22Rv1 (cell line): ENCODE results near the gene CDKN2D.
"Not testable (repeated sequence)": the region's sequence is repeated elsewhere in the genome, so short reads cannot be mapped to it uniquely, and the experiment has no call there.

Experiments
- H3K27ac ChIP-seq: fragments of 450-650 bp; 2 replicates; pipeline ENCODE4 v1.5.1; 2017
- CTCF ChIP-seq: fragments of 450-650 bp; IDR thresholded peaks from 2 replicates; pipeline ENCODE4 v1.5.1; 2017; ENCODE audit warnings: mild to moderate bottlenecking
- ZFX ChIP-seq: fragments of 450-650 bp; IDR thresholded peaks from 2 replicates; pipeline ENCODE4 v1.6.1; 2017; ENCODE audit warnings: antibody characterized with exemption, borderline replicate concordance

CDKN2D gene

GRCh38 chr19:10549733-10550132, 19.0 kb downstream of the CDKN2D start:
- H3K27ac ChIP-seq, result no peak overlapping the region

DNA sequence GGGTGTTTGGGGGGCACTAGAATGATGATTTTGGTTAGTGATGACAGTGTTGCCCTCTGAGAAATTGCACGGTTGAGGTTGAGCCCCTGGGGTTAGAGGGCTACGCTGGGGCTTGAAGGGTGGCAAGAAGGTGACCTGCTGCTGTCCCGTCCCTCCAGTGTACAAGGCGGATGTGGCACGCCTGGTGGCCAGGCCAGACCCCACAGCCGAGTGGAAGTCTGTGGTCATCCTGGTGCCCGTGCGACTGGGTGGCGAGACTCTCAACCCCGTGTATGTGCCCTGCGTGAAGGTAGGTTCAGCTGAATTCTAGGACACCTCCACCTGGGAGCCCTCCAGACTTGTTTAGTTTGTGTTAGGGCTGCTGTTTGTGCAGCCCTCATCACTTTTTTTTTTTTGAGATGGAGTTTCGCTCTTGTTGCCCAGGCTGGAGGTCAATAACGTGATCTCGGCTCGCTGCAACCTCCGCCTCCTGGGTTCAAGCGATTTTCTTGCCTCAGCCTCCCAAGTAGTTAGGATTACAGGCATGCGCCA, 20.0 kb downstream of the CDKN2D start:
- TF ChIP-seq ZFX, result no peak
- no peak for TF ChIP-seq CTCF

More at GRCh38 chr19:10549733-10550132, 19.0 kb downstream of the CDKN2D start:
- no peak for TF ChIP-seq ZFX
- TF ChIP-seq CTCF, result no peak

DNA sequence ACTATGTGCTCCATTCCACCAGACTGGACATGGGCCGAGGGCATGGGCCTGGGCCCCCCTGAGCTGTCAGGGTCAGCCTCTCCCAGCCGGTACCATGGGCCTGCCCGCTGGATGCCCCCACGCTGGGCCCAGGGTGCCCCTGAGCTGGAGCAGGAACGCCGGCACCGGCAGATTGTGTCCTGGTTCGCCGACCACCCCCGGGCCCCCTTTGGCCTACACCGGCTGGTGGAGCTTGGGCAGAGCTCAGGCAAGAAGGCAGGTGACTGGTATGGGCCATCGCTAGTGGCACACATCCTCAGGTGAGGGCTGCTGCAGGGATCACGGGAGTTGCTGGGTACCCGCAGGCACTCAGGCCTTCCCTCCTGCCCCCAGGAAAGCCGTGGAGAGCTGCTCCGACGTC, 22.0 kb downstream of the CDKN2D start:
- TF ChIP-seq CTCF (no peak), ZFX (no peak)
- no peak overlapping the region for H3K27ac ChIP-seq

More for the DNA sequence above, 20.0 kb downstream of the CDKN2D start:
- H3K27ac ChIP-seq, result no peak overlapping the region

DNA sequence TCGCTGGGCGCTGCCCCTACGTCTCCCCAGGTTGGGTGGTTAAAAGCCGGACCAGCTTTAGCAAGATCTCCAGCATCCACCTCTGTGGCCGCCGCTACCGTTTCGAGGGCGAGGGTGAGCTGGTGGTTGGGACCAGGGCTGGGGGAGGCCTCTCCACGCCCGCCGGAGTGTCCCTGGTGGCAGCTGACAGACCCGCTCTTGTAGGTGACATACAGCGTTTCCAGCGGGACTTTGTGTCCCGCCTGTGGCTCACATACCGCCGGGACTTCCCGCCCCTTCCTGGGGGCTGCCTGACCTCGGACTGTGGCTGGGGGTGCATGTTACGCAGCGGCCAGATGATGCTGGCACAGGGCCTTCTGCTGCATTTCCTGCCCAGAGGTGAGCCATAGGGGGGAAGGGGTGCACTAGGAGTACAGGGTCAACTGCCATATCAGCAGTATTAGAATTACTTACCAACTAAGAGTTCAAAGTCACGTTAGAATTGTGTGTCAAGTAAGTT, 24.0 kb downstream of the CDKN2D start:
- H3K27ac ChIP-seq, result peak overlapping the region; percentile 82
- TF ChIP-seq CTCF, result no peak
- no peak for TF ChIP-seq ZFX

DNA sequence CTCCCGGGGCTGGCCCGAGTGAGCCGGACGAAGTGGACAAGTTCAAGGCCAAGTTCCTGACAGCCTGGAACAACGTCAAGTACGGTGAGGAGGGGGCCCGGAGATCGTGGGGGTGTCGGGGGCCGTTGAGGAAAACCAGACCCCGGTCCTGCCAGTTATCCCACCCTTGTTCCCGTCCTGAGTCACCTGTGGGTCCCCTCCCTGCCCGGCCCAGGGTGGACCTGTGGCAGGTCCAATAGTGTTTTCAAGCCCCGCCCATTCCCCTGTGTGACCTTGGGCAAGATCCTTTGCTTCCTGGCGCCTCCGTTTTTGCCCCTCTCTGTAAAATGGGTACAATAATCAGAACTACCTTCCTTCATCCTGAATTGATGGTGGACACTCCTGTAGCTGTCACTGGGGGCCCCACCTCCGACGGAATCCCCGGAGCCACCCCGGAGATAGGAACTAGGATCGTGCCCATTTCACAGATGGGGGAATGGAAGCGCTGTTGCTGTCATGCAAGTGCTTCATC, 24.5 kb downstream of the CDKN2D start:
- no peak for TF ChIP-seq ZFX
- H3K27ac ChIP-seq, result peak overlapping the region; percentile 82

DNA sequence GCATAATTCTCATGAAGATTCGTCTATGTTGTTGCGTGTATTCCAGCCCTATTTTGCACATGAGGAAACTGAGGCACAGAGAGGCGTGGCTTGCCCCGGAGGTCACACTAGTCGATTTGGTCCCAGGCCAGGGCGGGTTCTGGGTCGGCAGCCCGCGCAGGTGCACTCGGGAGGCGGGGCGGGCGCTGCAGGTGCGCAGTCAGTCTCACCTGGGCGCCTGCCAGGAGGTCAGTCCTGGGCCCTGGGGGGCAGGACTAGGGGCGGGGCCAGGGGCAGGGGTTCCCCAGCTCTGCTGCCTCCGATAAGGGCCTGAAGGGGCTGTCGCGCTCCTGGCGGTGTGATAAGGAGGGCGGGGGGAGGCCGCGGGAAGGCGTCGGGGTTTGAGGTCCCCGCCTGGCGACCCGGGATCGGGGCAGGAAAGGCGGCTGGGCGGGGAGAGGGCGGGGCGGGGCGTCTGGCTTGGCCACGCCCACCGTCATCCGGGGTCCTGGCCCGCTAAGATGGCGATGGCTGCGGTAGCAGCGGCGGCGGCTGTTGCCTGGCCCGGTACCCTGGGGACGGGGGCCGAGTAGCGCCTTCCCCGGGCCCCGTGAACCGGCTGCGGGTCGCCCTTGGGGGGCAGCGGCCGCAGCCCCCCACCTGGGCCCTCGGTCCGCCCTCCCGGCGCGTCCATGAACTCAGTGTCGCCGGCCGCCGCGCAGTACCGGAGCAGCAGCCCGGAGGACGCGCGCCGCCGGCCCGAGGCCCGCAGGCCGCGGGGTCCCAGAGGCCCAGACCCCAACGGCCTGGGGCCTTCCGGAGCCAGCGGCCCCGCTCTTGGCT, 25.1 kb downstream of the CDKN2D start, which contains the start of gene ATG4D:
Gene ATG4D, plus strand, starts transcription at position 485 of the 822 bp plus-strand sequence. Its CDS starts 187 bp downstream, at position 672.
- peak within 1 kb of the TSS; percentile 82 for H3K27ac ChIP-seq
- TF ChIP-seq CTCF, result no peak
- TF ChIP-seq ZFX, result no peak

- TF ChIP-seq ZFX (no peak), CTCF (no peak)
- H3K27ac ChIP-seq, result peak overlapping the region; percentile 82
Measured at GRCh38 chr19:10543059-10543419, 25.7 kb downstream of the CDKN2D start.

DNA sequence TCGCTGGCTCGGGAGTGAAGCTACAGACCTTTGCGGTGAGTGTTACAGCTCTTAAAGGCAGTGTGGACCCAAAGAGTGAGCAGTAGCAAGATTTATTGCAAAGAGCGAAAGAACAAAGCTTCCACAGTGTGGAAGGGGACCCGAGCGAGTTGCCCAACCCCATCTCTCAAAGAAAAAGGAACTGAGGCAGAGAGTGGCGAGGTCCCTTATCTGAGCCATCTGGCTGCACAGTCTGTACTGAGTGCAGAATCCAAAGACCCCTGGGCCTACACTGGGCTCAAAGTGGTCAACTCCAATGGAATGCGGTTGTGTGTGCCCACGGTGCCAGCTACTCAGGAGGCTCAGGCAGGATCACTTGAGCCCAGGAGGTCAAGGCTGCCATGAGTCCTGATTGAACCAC, 29.8 kb downstream of the CDKN2D start:
- H3K27ac ChIP-seq, result not testable (repeated sequence)
